HEK293 (cell line): ENCODE measurements around the gene OTOP3.

ENCODE experiments used
- KLF9 ChIP-seq: fragments of 450-650 bp; formaldehyde crosslinking; IDR thresholded peaks from 2 replicates; pipeline ENCODE4 v1.5.1; 2016; ENCODE audit warnings: missing biosample characterization, missing genetic modification characterization, low read depth
- SP7 ChIP-seq: fragments of 450-650 bp; formaldehyde crosslinking; IDR thresholded peaks from 2 replicates; pipeline ENCODE4 v1.5.1; 2016; ENCODE audit warnings: missing biosample characterization, missing genetic modification characterization
- ZBTB17 ChIP-seq: fragments of 450-650 bp; formaldehyde crosslinking; IDR thresholded peaks from 2 replicates; pipeline ENCODE4 v1.5.1; 2016; ENCODE audit warnings: missing biosample characterization, missing genetic modification characterization
- ZBTB8A ChIP-seq: fragments of 450-650 bp; formaldehyde crosslinking; IDR thresholded peaks from 2 replicates; pipeline ENCODE4 v1.5.1; 2016; ENCODE audit warnings: missing biosample characterization, missing genetic modification characterization
- ZFHX2 ChIP-seq: fragments of 450-650 bp; formaldehyde crosslinking; conservative IDR thresholded peaks from 2 replicates; pipeline ENCODE4 v1.5.1; 2016; ENCODE audit warnings: missing biosample characterization, missing genetic modification characterization
- ZNF10 ChIP-seq: fragments of 450-650 bp; formaldehyde crosslinking; IDR thresholded peaks from 2 replicates; pipeline ENCODE4 v1.5.1; 2017; ENCODE audit warnings: missing biosample characterization, missing genetic modification characterization
- ZNF175 ChIP-seq: fragments of 450-650 bp; formaldehyde crosslinking; IDR thresholded peaks from 2 replicates; pipeline ENCODE4 v1.5.1; 2016; ENCODE audit warnings: missing biosample characterization, missing genetic modification characterization
- ZNF2 ChIP-seq: fragments of 450-650 bp; formaldehyde crosslinking; IDR thresholded peaks from 2 replicates; pipeline ENCODE4 v1.5.1; 2016; ENCODE audit warnings: missing biosample characterization, missing genetic modification characterization
- ZNF223 ChIP-seq: fragments of 450-650 bp; formaldehyde crosslinking; IDR thresholded peaks from 2 replicates; pipeline ENCODE4 v1.5.1; 2016; ENCODE audit warnings: missing biosample characterization, missing genetic modification characterization
- ZNF23 ChIP-seq: fragments of 450-650 bp; formaldehyde crosslinking; IDR thresholded peaks from 2 replicates; pipeline ENCODE4 v1.5.1; 2016; ENCODE audit warnings: missing biosample characterization, missing genetic modification characterization, borderline replicate concordance
- ZNF280D ChIP-seq: fragments of 450-650 bp; formaldehyde crosslinking; IDR thresholded peaks from 2 replicates; pipeline ENCODE4 v1.5.1; 2016; ENCODE audit warnings: missing biosample characterization, missing genetic modification characterization
- ZNF571 ChIP-seq: fragments of 450-650 bp; formaldehyde crosslinking; IDR thresholded peaks from 2 replicates; pipeline ENCODE4 v1.5.0; 2017; ENCODE audit warnings: missing biosample characterization, missing genetic modification characterization
- ZNF629 ChIP-seq: fragments of 450-650 bp; formaldehyde crosslinking; IDR thresholded peaks from 2 replicates; pipeline ENCODE4 v1.5.1; 2017; ENCODE audit warnings: missing biosample characterization, missing genetic modification characterization
- ZNF654 ChIP-seq: fragments of 450-650 bp; formaldehyde crosslinking; IDR thresholded peaks from 2 replicates; pipeline ENCODE4 v1.5.1; 2016; ENCODE audit warnings: low read depth, missing biosample characterization, missing genetic modification characterization
- ZNF692 ChIP-seq: fragments of 450-650 bp; formaldehyde crosslinking; IDR thresholded peaks from 2 replicates; pipeline ENCODE4 v1.5.1; 2016; ENCODE audit warnings: missing biosample characterization, missing genetic modification characterization
- ZNF843 ChIP-seq: fragments of 450-650 bp; formaldehyde crosslinking; IDR thresholded peaks from 2 replicates; pipeline ENCODE4 v1.5.1; 2016; ENCODE audit warnings: missing biosample characterization, missing genetic modification characterization
- ZSCAN30 ChIP-seq: fragments of 450-650 bp; IDR thresholded peaks from 2 replicates; pipeline ENCODE4 v1.5.1; 2018; ENCODE audit warnings: missing biosample characterization, mild to moderate bottlenecking, missing genetic modification characterization, moderate library complexity
- TF ChIP-seq, protein P1 (sequence below): fragments of 450-650 bp; formaldehyde crosslinking; IDR thresholded peaks from 2 replicates; pipeline ENCODE4 v1.5.1; 2016; ENCODE audit warnings: missing biosample characterization, missing genetic modification characterization
- TF ChIP-seq, protein P2 (sequence below): fragments of 450-650 bp; formaldehyde crosslinking; optimal IDR thresholded peaks from 2 replicates; pipeline ENCODE3; 2016; ENCODE audit warnings: missing biosample characterization, mild to moderate bottlenecking, missing genetic modification characterization
- TF ChIP-seq, protein P3 (sequence below): fragments of 450-650 bp; formaldehyde crosslinking; IDR thresholded peaks from 2 replicates; pipeline ENCODE4 v1.5.1; 2016; ENCODE audit warnings: missing biosample characterization, missing genetic modification characterization
- TF ChIP-seq, protein P4 (sequence below): fragments of 450-650 bp; formaldehyde crosslinking; IDR thresholded peaks from 2 replicates; pipeline ENCODE4 v1.5.1; 2017; ENCODE audit warnings: missing biosample characterization, missing genetic modification characterization
- TF ChIP-seq, protein P5 (sequence below): fragments of 450-650 bp; formaldehyde crosslinking; IDR thresholded peaks from 2 replicates; pipeline ENCODE4 v1.5.1; 2016; ENCODE audit warnings: missing biosample characterization, missing genetic modification characterization

The OTOP3 gene

GRCh38 chr17:74923538-74924249 is 12.0 kb upstream of the OTOP3 start (continued):
- TF ChIP-seq ZNF629 (tag by site-specific recombination) = no peak; the same call in 1 of the 2 replicates
- no peak for TF ChIP-seq ZNF10 (tag by site-specific recombination)
- peak; percentile 40; the same call in 1 of the 2 replicates for TF ChIP-seq ZFHX2
- peak; percentile 60; the same call in 1 of the 2 replicates for TF ChIP-seq ZNF2 (tag by site-specific recombination)
- TF ChIP-seq ZNF223 = no peak
- TF ChIP-seq SP7 = peak; percentile 45; the same call in 1 of the 2 replicates
- peak; percentile 7; the same call in 1 of the 2 replicates for TF ChIP-seq KLF9
- TF ChIP-seq ZNF692 (tag by site-specific recombination) = no peak; the same call in 1 of the 2 replicates
- TF ChIP-seq ZNF175 (tag by site-specific recombination) = no peak
- TF ChIP-seq ZNF843 (tag by site-specific recombination) = 0 out of 2 replicates have a peak, but pooled peaks have one; percentile 31
- TF ChIP-seq ZBTB8A (tag by site-specific recombination) = peak; percentile 59
- TF ChIP-seq ZNF280D (tag by site-specific recombination) = no peak
- TF ChIP-seq, protein P1, sequence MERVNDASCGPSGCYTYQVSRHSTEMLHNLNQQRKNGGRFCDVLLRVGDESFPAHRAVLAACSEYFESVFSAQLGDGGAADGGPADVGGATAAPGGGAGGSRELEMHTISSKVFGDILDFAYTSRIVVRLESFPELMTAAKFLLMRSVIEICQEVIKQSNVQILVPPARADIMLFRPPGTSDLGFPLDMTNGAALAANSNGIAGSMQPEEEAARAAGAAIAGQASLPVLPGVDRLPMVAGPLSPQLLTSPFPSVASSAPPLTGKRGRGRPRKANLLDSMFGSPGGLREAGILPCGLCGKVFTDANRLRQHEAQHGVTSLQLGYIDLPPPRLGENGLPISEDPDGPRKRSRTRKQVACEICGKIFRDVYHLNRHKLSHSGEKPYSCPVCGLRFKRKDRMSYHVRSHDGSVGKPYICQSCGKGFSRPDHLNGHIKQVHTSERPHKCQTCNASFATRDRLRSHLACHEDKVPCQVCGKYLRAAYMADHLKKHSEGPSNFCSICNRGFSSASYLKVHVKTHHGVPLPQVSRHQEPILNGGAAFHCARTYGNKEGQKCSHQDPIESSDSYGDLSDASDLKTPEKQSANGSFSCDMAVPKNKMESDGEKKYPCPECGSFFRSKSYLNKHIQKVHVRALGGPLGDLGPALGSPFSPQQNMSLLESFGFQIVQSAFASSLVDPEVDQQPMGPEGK (tag by site-specific recombination) = peak; percentile 9; the same call in 1 of the 2 replicates
- TF ChIP-seq, protein P2, sequence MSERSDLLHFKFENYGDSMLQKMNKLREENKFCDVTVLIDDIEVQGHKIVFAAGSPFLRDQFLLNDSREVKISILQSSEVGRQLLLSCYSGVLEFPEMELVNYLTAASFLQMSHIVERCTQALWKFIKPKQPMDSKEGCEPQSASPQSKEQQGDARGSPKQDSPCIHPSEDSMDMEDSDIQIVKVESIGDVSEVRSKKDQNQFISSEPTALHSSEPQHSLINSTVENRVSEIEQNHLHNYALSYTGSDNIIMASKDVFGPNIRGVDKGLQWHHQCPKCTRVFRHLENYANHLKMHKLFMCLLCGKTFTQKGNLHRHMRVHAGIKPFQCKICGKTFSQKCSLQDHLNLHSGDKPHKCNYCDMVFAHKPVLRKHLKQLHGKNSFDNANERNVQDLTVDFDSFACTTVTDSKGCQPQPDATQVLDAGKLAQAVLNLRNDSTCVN (tag by site-specific recombination) = peak; percentile 58
- TF ChIP-seq, protein P3, sequence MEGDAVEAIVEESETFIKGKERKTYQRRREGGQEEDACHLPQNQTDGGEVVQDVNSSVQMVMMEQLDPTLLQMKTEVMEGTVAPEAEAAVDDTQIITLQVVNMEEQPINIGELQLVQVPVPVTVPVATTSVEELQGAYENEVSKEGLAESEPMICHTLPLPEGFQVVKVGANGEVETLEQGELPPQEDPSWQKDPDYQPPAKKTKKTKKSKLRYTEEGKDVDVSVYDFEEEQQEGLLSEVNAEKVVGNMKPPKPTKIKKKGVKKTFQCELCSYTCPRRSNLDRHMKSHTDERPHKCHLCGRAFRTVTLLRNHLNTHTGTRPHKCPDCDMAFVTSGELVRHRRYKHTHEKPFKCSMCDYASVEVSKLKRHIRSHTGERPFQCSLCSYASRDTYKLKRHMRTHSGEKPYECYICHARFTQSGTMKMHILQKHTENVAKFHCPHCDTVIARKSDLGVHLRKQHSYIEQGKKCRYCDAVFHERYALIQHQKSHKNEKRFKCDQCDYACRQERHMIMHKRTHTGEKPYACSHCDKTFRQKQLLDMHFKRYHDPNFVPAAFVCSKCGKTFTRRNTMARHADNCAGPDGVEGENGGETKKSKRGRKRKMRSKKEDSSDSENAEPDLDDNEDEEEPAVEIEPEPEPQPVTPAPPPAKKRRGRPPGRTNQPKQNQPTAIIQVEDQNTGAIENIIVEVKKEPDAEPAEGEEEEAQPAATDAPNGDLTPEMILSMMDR (tag by site-specific recombination) = peak; percentile 90
- 0 out of 2 replicates have a peak, but pooled peaks have one; percentile 2 for TF ChIP-seq ZSCAN30
- no peak for TF ChIP-seq ZNF571 (tag by site-specific recombination)
- TF ChIP-seq ZBTB17 (tag by site-specific recombination) = peak; percentile 23; the same call in 1 of the 2 replicates
- TF ChIP-seq, protein P4, sequence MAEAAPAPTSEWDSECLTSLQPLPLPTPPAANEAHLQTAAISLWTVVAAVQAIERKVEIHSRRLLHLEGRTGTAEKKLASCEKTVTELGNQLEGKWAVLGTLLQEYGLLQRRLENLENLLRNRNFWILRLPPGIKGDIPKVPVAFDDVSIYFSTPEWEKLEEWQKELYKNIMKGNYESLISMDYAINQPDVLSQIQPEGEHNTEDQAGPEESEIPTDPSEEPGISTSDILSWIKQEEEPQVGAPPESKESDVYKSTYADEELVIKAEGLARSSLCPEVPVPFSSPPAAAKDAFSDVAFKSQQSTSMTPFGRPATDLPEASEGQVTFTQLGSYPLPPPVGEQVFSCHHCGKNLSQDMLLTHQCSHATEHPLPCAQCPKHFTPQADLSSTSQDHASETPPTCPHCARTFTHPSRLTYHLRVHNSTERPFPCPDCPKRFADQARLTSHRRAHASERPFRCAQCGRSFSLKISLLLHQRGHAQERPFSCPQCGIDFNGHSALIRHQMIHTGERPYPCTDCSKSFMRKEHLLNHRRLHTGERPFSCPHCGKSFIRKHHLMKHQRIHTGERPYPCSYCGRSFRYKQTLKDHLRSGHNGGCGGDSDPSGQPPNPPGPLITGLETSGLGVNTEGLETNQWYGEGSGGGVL = no peak
- TF ChIP-seq, protein P5, sequence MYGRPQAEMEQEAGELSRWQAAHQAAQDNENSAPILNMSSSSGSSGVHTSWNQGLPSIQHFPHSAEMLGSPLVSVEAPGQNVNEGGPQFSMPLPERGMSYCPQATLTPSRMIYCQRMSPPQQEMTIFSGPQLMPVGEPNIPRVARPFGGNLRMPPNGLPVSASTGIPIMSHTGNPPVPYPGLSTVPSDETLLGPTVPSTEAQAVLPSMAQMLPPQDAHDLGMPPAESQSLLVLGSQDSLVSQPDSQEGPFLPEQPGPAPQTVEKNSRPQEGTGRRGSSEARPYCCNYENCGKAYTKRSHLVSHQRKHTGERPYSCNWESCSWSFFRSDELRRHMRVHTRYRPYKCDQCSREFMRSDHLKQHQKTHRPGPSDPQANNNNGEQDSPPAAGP (tag by site-specific recombination) = peak; percentile 62; the same call in 1 of the 2 replicates
- TF ChIP-seq ZNF23 (tag by site-specific recombination) = no peak
- TF ChIP-seq ZNF654 (tag by site-specific recombination) = peak; percentile 44; the same call in 1 of the 2 replicates
- TF ChIP-seq, all 188 proteins: peak for 23
